ENCODE measurements around the gene GMPS.
"Not testable (repeated sequence)": the region's sequence is repeated elsewhere in the genome, so short reads cannot be mapped to it uniquely, and the experiment has no call there.

GMPS gene

GRCh38 chr3:155948476-155948875 is 78.0 kb downstream of the GMPS start:
- no peak for TF ChIP-seq CTCF (IDR thresholded peaks at IDR 0.05; ENCODE audit: low read depth, low read length)

GRCh38 chr3:155949453-155950217 is 79.2 kb downstream of the GMPS start:
- H3K4me3 ChIP-seq (ENCODE audit: low read depth, low read length): no peak overlapping the region
- no peak for TF ChIP-seq CTCF (IDR thresholded peaks at IDR 0.05; ENCODE audit: low read depth, low read length)

More at GRCh38 chr3:155948476-155948875, 78.0 kb downstream of the GMPS start:
- no peak overlapping the region for H3K4me3 ChIP-seq (ENCODE audit: low read depth, low read length)

GRCh38 chr3:155956508-155957411 is 86.3 kb downstream of the GMPS start:
- H3K4me3 ChIP-seq (ENCODE audit: low read depth, low read length): no peak overlapping the region
- TF ChIP-seq CTCF (IDR thresholded peaks at IDR 0.05; ENCODE audit: low read depth, low read length): no peak

GRCh38 chr3:155957412-155957880 is 87.0 kb downstream of the GMPS start:
- H3K4me3 ChIP-seq (ENCODE audit: low read depth, low read length): no peak overlapping the region

GRCh38 chr3:155958676-155959075 is 88.2 kb downstream of the GMPS start:
- TF ChIP-seq CTCF (IDR thresholded peaks at IDR 0.05; ENCODE audit: low read depth, low read length): no peak
- no peak overlapping the region for H3K4me3 ChIP-seq (ENCODE audit: low read depth, low read length)

More at GRCh38 chr3:155957412-155957880, 87.0 kb downstream of the GMPS start:
- TF ChIP-seq CTCF (IDR thresholded peaks at IDR 0.05; ENCODE audit: low read depth, low read length): no peak

- TF ChIP-seq CTCF (IDR thresholded peaks at IDR 0.05; ENCODE audit: low read depth, low read length): no peak
- no peak overlapping the region for H3K4me3 ChIP-seq (ENCODE audit: low read depth, low read length)
These were observed 89.6 kb downstream of the GMPS start for GRCh38 chr3:155960060-155960459.

- H3K4me3 ChIP-seq (ENCODE audit: low read depth, low read length): not testable (repeated sequence)
These were observed 90.6 kb downstream of the GMPS start for GRCh38 chr3:155961044-155961443.
